GM21360 (cell line): ENCODE measurements around the gene PEX10.

Source experiments
- ATAC-seq: cut with Tn5 transposase; IDR thresholded peaks from one replicate; pipeline ENCODE4 v1.9.1; 2021; ENCODE audit warnings: mild to moderate bottlenecking, moderate library complexity; ENCODE audit not compliant: unreplicated experiment

The PEX10 gene

GRCh38 chr1:2426540-2426939, 14.2 kb upstream of the PEX10 start:
- no peak for ATAC-seq

- no peak for ATAC-seq
Measured at GRCh38 chr1:2425892-2426291, 13.5 kb upstream of the PEX10 start.

- ATAC-seq = no peak
Measured at GRCh38 chr1:2422523-2422922, 10.2 kb upstream of the PEX10 start.

- no peak for ATAC-seq
Measured at GRCh38 chr1:2419416-2419815, 7.1 kb upstream of the PEX10 start.

- ATAC-seq = no peak
Measured at GRCh38 chr1:2418791-2419320, 6.5 kb upstream of the PEX10 start.

GRCh38 chr1:2417833-2418225, 5.5 kb upstream of the PEX10 start:
- ATAC-seq = no peak

GRCh38 chr1:2417083-2417832, 4.9 kb upstream of the PEX10 start:
- ATAC-seq = no peak

- no peak for ATAC-seq
Measured at GRCh38 chr1:2416403-2416802, 4.0 kb upstream of the PEX10 start.

- ATAC-seq = no peak
Measured at GRCh38 chr1:2415801-2416208, 3.4 kb upstream of the PEX10 start.

GRCh38 chr1:2415337-2415736, 3.0 kb upstream of the PEX10 start:
- no peak for ATAC-seq

GRCh38 chr1:2414297-2414958, 2.1 kb upstream of the PEX10 start:
- ATAC-seq = no peak

GRCh38 chr1:2413495-2414296, 1.3 kb upstream of the PEX10 start:
- ATAC-seq = no peak

- ATAC-seq = peak; percentile 16
Measured at GRCh38 chr1:2412773-2413494, 570 bp upstream of the PEX10 start.

GRCh38 chr1:2411801-2412394, 466 bp downstream of the PEX10 start:
- ATAC-seq = peak; percentile 17

GRCh38 chr1:2409745-2410144, 2.6 kb downstream of the PEX10 start:
- no peak for ATAC-seq

- no peak for ATAC-seq
Measured at GRCh38 chr1:2408859-2409276, 3.5 kb downstream of the PEX10 start.

GRCh38 chr1:2408456-2408855, 3.9 kb downstream of the PEX10 start:
- ATAC-seq = no peak

GRCh38 chr1:2407991-2408275, 4.4 kb downstream of the PEX10 start:
- no peak for ATAC-seq

GRCh38 chr1:2407166-2407990, 5.0 kb downstream of the PEX10 start:
- no peak for ATAC-seq
